H54 (cell line): ENCODE results near the gene SSBP1.
A peak's percentile ranks its signal among the peaks of the same experiment; 100 is the strongest.
"Not testable (repeated sequence)": the region's sequence is repeated elsewhere in the genome, so short reads cannot be mapped to it uniquely, and the experiment has no call there.

ENCODE experiments used
- DNase-seq: peaks from one replicate; pipeline ENCODE4 v3.0.0; 2011; ENCODE audit warnings: low spot score, mixed read lengths; ENCODE audit not compliant: insufficient read length
- FAIRE-seq: peaks from 3 replicates; lab custom pipeline; 2011; peaks lifted over from hg19 to GRCh38; lab: Jason Lieb, UNC
- POLR2A ChIP-seq: IDR thresholded peaks from 2 replicates; pipeline ENCODE4 v1.6.1; 2011; ENCODE audit warnings: low read depth, mild to moderate bottlenecking, low read length

Gene SSBP1, protein sequence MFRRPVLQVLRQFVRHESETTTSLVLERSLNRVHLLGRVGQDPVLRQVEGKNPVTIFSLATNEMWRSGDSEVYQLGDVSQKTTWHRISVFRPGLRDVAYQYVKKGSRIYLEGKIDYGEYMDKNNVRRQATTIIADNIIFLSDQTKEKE

GRCh38 chr7:141737836-141738591 is at the start of gene SSBP1:
TSS of gene SSBP1 (plus strand) at chr7:141738358. CDS start at chr7:141739167, 809 bp downstream.
- DNase-seq (peak; percentile 71), FAIRE-seq (peak; percentile 81)
- peak; percentile 92 for TF ChIP-seq POLR2A

DNA sequence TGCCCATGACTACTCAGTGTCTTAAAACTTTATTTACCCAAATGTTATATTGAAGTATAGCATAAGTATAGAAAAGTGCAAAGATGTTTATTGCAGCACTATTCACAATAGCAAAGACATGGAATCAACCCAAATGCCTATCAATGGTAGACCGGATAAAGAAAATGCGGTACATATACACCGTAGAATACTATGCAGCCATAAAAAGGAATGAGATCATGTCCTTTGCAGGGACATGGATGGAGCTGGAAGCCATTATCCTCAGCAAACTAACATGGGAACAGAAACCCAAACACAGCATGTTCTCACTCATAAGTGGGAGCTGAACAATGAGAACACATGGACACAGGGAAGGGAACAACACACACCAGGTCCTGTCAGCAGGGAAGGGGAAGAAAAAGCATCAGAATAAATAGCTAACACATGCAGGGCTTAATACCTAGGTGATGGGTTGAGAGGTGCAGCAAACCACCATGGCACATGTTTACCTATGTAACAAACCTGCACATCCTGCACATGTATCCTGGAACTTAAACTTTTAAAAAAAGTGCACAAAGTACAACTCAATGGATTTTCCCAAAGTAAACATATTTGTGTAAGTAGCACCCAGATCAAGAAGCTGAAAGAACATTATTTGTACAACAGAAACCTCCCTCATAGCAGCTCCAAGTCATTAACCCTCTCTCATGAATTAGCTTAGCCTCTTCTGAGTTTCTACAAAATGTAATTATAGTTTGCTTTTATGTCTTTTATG is 48.9 kb upstream of the SSBP1 start:
- not testable (repeated sequence) for DNase-seq, FAIRE-seq

GRCh38 chr7:141691540-141691939 is 46.6 kb upstream of the SSBP1 start:
- FAIRE-seq, result no peak
- DNase-seq, result no peak
- TF ChIP-seq POLR2A, result no peak

DNA sequence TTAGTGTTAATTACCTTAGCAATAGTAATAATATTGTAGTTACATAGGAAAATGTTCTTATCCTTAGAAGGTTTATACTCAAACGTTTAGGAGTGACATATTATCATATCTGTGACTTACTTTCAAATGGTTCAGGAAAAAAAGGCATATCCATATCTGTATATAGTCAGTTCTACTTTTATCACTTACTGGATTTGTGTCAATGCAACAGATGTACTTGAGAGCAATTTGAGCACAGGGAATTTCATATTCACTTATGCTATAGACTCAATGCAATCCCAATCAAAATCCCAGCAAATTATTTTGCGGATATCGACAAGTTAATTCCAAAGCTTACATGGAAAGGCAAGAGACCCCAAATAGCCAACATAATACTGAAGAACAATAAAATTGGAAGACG is 46.2 kb upstream of the SSBP1 start:
- no peak for DNase-seq
- FAIRE-seq, result no peak
- TF ChIP-seq POLR2A, result no peak

DNA sequence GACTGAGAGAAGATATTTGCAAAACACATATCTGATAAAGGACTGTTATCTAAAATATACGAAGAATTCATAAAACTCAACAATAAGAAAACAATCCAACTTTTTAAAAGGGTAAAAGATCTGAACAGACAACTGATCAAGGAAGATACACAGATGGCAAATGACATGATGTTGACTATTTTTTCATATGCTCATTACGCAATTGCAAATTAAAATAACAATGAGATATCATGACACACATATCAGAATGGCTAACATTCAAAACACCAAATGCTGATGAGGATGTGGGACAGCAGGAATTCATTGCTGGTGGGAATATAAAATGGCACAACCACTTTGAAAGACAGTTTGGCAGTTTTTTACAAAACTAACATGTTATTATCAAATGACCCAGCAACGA is 45.1 kb upstream of the SSBP1 start:
- no peak for DNase-seq
- FAIRE-seq, result no peak
- TF ChIP-seq POLR2A, result no peak

GRCh38 chr7:141695803-141696289 is 42.3 kb upstream of the SSBP1 start:
- no peak for DNase-seq
- FAIRE-seq, result no peak
- no peak for TF ChIP-seq POLR2A

GRCh38 chr7:141696348-141696747 is 41.8 kb upstream of the SSBP1 start:
- no peak for DNase-seq
- TF ChIP-seq POLR2A, result no peak
- FAIRE-seq, result no peak

GRCh38 chr7:141697211-141697871 is 40.8 kb upstream of the SSBP1 start:
- peak; percentile 80 for DNase-seq
- TF ChIP-seq POLR2A, result no peak
- peak; percentile 93 for FAIRE-seq

DNA sequence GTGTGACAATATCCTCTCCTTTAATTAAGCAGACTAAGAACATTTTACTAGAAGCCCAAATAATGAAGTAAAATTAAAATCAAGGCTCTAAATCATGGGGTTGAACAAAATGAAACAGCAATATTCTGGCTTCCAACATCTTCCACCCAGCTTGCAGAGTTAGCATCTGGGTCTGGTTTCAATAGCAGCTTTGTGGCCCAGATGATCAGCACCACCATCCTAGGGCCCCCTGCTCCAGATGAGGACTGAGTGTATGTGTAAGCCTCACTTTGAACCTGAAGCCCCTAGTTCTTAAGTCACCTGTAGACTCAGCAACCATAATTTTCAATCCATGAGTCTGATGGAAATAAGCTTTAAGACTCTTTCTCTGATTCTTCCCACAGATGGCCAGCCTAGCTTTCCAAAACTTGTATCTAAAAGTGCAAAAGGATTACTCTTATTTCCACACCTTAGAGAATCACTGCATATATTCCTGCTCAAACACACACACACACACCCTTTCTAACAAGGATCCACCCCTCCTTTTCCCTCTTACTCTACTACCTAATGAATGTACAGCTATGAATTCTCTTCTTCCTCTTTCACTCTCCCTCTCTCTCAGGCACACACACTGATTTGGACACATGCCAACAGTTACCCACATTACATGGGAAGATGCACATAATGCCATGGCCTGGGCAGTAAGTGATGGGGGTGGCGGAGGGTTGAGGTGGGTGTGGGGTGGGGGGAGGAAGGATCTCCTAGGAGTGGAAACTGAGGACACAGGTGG is 39.7 kb upstream of the SSBP1 start:
- FAIRE-seq (no peak), DNase-seq (no peak)
- no peak for TF ChIP-seq POLR2A

- DNase-seq, result no peak
- FAIRE-seq, result no peak
- TF ChIP-seq POLR2A, result no peak
Measured at GRCh38 chr7:141699860-141700259, 38.3 kb upstream of the SSBP1 start.

GRCh38 chr7:141700296-141700847 is 37.8 kb upstream of the SSBP1 start:
- no peak for DNase-seq
- no peak for TF ChIP-seq POLR2A
- no peak for FAIRE-seq

GRCh38 chr7:141700848-141701371 is 37.2 kb upstream of the SSBP1 start:
- FAIRE-seq, result no peak
- DNase-seq, result no peak
- TF ChIP-seq POLR2A, result no peak
